HG02623 (cell line): ENCODE data around the gene UVRAG.

Source experiments
- ATAC-seq: cut with Tn5 transposase; IDR thresholded peaks from one replicate; pipeline ENCODE4 v1.9.1; 2021; ENCODE audit warnings: moderate library complexity; ENCODE audit not compliant: unreplicated experiment

The UVRAG gene

GRCh38 chr11:75814677-75815344, at the start of gene UVRAG:
TSS of gene UVRAG (plus strand) at chr11:75815210. CDS start at chr11:75815408, 198 bp downstream.
- ATAC-seq: peak; percentile 77

GRCh38 chr11:75766443-75767227, 48.4 kb upstream of the UVRAG start:
- ATAC-seq: no peak

- ATAC-seq: no peak
Observed at GRCh38 chr11:75767228-75767572, 47.8 kb upstream of the UVRAG start.

- no peak for ATAC-seq
Observed at GRCh38 chr11:75767793-75768111, 47.3 kb upstream of the UVRAG start.

GRCh38 chr11:75768112-75768908, 46.7 kb upstream of the UVRAG start, which contains the start of gene DGAT2:
TSS of gene DGAT2 (plus strand) at chr11:75768778. CDS start at chr11:75768992, 214 bp downstream.
- ATAC-seq: peak; percentile 55

GRCh38 chr11:75768909-75769771, 45.9 kb upstream of the UVRAG start:
- no peak for ATAC-seq

GRCh38 chr11:75770102-75770501, 44.9 kb upstream of the UVRAG start:
- ATAC-seq: no peak

- ATAC-seq: no peak
Observed at GRCh38 chr11:75771646-75772410, 43.2 kb upstream of the UVRAG start.

GRCh38 chr11:75773595-75774353, 41.2 kb upstream of the UVRAG start:
- ATAC-seq: peak; percentile 86

- no peak for ATAC-seq
Observed at GRCh38 chr11:75775056-75775455, 40.0 kb upstream of the UVRAG start.

GRCh38 chr11:75776546-75776945, 38.5 kb upstream of the UVRAG start:
- no peak for ATAC-seq

GRCh38 chr11:75777461-75778110, 37.4 kb upstream of the UVRAG start:
- no peak for ATAC-seq

GRCh38 chr11:75778962-75779361, 36.0 kb upstream of the UVRAG start:
- ATAC-seq: no peak

GRCh38 chr11:75779960-75780359, 35.0 kb upstream of the UVRAG start:
- ATAC-seq: no peak

- no peak for ATAC-seq
Observed at GRCh38 chr11:75780888-75781287, 34.1 kb upstream of the UVRAG start.

GRCh38 chr11:75781296-75781695, 33.7 kb upstream of the UVRAG start:
- ATAC-seq: no peak

GRCh38 chr11:75781831-75782230, 33.2 kb upstream of the UVRAG start:
- ATAC-seq: no peak

GRCh38 chr11:75782540-75783263, 32.3 kb upstream of the UVRAG start:
- ATAC-seq: no peak
